GM18909 (cell line): ENCODE data around the gene HNRNPUL1.
"Not testable (repeated sequence)": the region's sequence is repeated elsewhere in the genome, so short reads cannot be mapped to it uniquely, and the experiment has no call there.

Source experiments
- ATAC-seq: cut with Tn5 transposase; IDR thresholded peaks from one replicate; pipeline ENCODE4 v1.9.1; 2021; ENCODE audit warnings: mild to moderate bottlenecking; ENCODE audit not compliant: unreplicated experiment, poor library complexity

Gene HNRNPUL1

DNA sequence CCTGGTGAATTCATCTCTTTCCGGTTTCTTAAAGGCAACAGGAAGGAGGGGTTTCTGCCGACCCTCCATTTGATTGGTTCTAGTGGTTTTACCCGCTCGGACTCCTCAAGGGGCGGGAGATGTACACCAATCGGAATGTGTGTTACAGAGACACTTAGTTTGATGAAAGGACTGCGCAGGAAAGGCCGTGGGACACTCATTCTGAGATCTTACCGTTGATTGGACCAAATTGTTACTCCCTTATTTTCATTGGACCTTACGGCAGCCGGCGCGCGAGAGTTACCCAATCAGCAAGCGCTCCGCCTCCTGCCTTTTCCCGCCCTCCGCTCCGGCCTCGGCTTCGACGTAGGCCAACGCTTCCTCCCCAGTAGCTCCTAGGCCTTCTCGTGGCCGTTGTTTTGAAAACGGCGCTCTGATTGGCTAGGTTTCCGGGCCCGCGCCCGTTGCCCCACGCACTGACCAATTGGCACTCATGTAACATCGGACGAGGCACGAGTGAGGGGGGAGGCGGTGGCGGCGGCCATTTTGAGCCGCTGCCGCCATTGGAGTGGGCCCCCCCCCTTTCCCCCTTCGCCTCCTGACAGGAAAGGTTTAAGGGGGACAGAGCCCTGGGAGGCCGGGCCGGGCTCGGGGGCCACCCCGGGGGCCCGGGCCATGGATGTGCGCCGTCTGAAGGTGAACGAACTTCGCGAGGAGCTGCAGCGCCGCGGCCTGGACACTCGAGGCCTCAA, at the start of gene HNRNPUL1:
Gene HNRNPUL1, plus strand, starts transcription at position 523 of the 731 bp plus-strand sequence. Its CDS starts 132 bp downstream, at position 655.
- ATAC-seq = peak; percentile 75

GRCh38 chr19:41217741-41218140, 46.4 kb upstream of the HNRNPUL1 start:
- ATAC-seq = no peak

DNA sequence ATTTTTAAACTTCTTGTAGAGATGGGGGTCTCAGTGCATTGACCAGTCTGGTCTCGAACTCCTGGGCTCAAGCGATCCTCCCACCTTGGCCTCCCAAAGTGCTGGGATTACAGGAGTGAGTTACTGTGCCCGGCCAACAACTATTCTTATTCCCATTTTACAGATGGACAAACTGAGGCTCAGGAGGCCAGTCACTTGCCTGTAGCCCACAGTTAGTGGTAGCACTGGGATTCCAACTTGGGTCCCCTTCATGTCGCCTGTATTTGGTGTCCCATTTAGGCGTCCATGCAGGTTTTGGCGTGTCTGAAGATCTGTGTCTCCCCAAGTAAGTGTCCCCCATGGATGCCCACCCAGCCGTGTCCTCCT, 45.9 kb upstream of the HNRNPUL1 start:
- no peak for ATAC-seq

DNA sequence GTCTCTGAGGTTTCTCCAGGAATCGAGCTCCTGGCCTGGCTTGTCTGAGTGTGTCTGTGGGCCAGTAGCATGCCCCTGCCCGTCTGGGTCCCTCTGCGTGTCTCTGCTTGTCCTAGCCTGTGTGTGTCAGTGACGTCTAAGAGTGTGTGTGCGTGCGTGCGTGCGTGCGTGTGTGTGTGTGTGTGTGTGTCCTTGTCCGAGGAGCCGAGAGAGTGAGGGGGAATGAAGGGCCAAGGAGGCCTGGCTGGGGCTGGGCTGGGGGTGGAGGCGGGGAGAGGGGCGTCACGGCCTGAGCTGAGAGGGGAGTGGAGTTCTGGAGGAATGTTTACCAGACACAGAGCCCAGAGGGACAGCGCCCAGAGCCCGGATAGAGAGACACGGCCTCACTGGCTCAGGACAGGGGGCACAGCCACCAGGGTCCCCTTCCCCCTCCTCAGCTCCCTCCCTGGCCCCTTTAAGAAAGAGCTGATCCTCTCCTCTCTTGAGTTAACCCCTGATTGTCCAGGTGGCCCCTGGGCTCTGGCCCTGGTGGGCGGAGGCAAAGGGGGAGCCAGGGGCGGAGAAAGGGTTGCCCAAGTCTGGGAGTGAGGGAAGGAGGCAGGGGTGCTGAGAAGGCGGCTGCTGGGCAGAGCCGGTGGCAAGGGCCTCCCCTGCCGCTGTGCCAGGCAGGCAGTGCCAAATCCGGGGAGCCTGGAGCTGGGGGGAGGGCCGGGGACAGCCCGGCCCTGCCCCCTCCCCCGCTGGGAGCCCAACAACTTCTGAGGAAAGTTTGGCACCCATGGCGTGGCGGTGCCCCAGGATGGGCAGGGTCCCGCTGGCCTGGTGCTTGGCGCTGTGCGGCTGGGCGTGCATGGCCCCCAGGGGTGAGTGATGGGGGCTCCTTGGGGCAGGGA, 45.3 kb upstream of the HNRNPUL1 start, which contains the start of gene AXL:
Gene AXL, plus strand, starts transcription at position 609 of the 893 bp plus-strand sequence. Its CDS starts 170 bp downstream, at position 779.
- no peak for ATAC-seq

GRCh38 chr19:41219924-41220567, 44.1 kb upstream of the HNRNPUL1 start:
- no peak for ATAC-seq

GRCh38 chr19:41220811-41221210, 43.4 kb upstream of the HNRNPUL1 start:
- no peak for ATAC-seq

- ATAC-seq = no peak
Observed at GRCh38 chr19:41221514-41222205, 42.5 kb upstream of the HNRNPUL1 start.

DNA sequence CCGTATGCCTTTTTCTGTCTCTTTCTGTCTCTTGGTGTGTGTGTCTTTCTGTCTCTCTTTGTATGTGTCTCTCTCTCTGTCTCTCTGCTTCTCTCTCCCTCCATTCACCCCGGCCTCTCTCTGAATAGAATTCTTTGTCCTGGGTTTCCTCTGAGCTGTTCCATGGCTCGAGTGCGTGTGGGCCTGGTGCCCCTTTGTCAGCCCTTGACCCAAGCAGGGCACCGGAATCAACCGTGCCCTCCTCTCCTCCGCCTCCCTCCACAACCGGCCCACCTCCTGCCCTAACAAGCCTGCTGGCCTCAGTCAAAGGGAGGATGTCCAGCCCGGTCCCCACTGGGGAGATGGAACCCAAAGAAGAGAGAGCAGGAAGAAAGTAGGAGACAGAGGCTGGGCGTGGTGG, 41.9 kb upstream of the HNRNPUL1 start:
- no peak for ATAC-seq

- ATAC-seq = no peak
Observed at GRCh38 chr19:41223431-41224234, 40.5 kb upstream of the HNRNPUL1 start.

DNA sequence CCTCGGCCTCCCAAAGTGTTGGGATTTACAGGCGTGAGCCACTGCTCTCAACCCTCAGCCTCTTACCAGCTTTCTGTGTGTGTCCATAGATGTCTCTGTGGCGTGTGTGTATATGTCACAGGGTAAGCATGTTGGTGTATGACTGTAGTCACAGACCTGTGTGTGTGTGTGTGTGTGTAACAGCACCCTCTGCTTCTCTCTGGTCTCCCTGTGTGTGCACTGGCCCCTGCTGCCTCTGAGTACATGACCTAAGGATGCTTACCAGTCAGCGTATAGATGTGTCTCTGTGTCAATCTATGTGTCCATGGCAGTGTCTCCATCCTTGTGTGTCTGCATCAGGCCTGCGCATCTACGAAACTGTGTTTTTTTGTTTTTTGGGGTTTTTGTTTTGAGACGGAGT, 39.5 kb upstream of the HNRNPUL1 start:
- no peak for ATAC-seq

DNA sequence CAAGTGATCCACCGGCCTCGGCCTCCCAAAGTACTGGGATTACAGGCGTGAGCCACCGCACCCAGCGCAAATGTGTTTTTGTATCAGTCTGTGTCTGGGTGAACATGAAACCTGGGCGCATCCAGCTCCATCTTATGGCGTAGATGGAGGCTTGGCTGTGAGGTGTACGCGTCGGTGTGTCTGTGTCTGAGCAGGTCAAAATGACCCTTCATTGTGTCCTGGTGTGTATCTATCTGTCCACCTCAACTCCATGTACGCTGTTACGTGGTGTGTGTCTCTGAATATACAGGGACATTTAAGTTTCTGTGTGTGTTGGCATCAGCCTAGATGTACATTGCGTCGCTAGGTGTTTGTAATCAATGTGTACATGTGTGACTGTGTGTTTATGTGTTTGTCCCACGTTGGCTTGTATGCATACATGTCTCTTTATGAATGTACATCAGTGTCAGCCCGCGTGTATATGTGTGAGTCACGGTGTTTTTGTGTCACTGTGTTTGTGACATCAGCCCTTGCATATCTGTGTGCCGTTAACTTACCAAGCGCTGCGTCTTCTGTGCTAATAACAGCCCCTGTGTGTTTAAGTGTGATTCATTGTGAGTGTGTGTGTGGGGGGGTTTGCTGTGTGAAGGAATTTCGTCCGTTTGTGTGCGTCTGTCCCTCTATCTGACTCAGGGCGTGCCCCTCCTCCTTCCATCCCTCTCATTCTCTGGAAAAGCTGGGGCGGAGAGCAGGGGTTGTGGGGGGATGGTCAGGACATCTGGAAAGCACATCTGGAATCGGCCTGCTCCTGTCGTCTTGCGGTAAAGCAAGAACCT, 38.7 kb upstream of the HNRNPUL1 start:
- no peak for ATAC-seq

GRCh38 chr19:41226053-41226873, 37.9 kb upstream of the HNRNPUL1 start:
- ATAC-seq = no peak

- ATAC-seq = no peak
Observed at GRCh38 chr19:41226874-41227390, 37.2 kb upstream of the HNRNPUL1 start.

- ATAC-seq = no peak
Observed at GRCh38 chr19:41228486-41228885, 35.7 kb upstream of the HNRNPUL1 start.

DNA sequence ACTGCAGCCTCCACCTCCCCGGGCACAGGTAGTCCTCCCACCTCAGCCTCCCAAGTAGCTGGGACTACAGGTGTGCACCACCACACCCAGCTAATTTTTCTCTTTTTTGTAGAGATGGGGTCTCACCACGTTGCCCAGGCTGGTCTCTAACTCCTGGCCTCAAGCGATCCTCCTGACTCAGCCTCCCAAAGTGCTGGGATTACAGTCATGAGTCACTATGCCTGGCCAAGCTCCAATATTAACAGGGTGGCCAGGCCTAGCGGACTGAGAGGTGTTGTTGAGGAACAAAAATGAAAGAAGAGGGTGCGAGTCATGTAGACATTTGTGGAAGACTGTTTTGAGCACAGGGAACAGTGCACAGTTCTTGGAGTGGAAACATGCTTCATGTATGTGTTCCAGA, 34.8 kb upstream of the HNRNPUL1 start:
- ATAC-seq = not testable (repeated sequence)

- ATAC-seq = no peak
Observed at GRCh38 chr19:41230067-41230857, 33.9 kb upstream of the HNRNPUL1 start.

- ATAC-seq = no peak
Observed at GRCh38 chr19:41232686-41233085, 31.5 kb upstream of the HNRNPUL1 start.
